Measurements from ENCODE around the gene NINJ1.

GRCh38 chr9:93081081-93081529 lies 52.9 kb downstream of the NINJ1 start:
- no peak for TF ChIP-seq ZNF678 (CRISPR knock-in tag; IDR thresholded peaks at IDR 0.05)
- no peak for TF ChIP-seq ASH2L (IDR thresholded peaks at IDR 0.05; ENCODE audit: insufficient read length, low read depth, low read length)
- no peak for TF ChIP-seq IKZF4 (CRISPR knock-in tag; IDR thresholded peaks at IDR 0.05; ENCODE audit: borderline replicate concordance, low read depth, not compliant biosample characterization)
- no peak for TF ChIP-seq BRCA1 (CRISPR knock-in tag; IDR thresholded peaks at IDR 0.05)
- no peak for TF ChIP-seq RNF2 (conservative IDR thresholded peaks at IDR 0.05; ENCODE audit: low read depth)
- no peak for TF ChIP-seq JUNB (CRISPR knock-in tag; IDR thresholded peaks at IDR 0.05; ENCODE audit: borderline replicate concordance)
- TF ChIP-seq STAT5B (CRISPR knock-in tag; IDR thresholded peaks at IDR 0.05) = no peak
- TF ChIP-seq XRCC5 (optimal IDR thresholded peaks at IDR 0.05; ENCODE audit: low read length) = no peak
- no peak for TF ChIP-seq MAZ (IDR thresholded peaks at IDR 0.05; ENCODE audit: borderline replicate concordance, low read depth, low read length)
- TF ChIP-seq MAZ (CRISPR knock-in tag; IDR thresholded peaks at IDR 0.05; ENCODE audit: low read depth) = no peak
- TF ChIP-seq PAF1 (CRISPR knock-in tag; IDR thresholded peaks at IDR 0.05) = no peak
- TF ChIP-seq, protein P1, sequence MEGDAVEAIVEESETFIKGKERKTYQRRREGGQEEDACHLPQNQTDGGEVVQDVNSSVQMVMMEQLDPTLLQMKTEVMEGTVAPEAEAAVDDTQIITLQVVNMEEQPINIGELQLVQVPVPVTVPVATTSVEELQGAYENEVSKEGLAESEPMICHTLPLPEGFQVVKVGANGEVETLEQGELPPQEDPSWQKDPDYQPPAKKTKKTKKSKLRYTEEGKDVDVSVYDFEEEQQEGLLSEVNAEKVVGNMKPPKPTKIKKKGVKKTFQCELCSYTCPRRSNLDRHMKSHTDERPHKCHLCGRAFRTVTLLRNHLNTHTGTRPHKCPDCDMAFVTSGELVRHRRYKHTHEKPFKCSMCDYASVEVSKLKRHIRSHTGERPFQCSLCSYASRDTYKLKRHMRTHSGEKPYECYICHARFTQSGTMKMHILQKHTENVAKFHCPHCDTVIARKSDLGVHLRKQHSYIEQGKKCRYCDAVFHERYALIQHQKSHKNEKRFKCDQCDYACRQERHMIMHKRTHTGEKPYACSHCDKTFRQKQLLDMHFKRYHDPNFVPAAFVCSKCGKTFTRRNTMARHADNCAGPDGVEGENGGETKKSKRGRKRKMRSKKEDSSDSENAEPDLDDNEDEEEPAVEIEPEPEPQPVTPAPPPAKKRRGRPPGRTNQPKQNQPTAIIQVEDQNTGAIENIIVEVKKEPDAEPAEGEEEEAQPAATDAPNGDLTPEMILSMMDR (CRISPR knock-in tag; IDR thresholded peaks at IDR 0.05) = no peak
- TF ChIP-seq POLR2A (IDR thresholded peaks at IDR 0.05; ENCODE audit: insufficient read depth in 1 of 2, low read depth in 2 of 2, low read length in 2 of 2) = no peak
- TF ChIP-seq ZNF614 (CRISPR knock-in tag; IDR thresholded peaks at IDR 0.05; ENCODE audit: borderline replicate concordance) = no peak
- no peak for TF ChIP-seq POLR2AphosphoS5 (IDR thresholded peaks at IDR 0.05; ENCODE audit: low read depth, low read length)
